Type B pancreatic cell (in vitro differentiated cells): ENCODE measurements around the gene EIF4E3. TPM values are rescaled to one million over a fixed set of nuclear protein-coding genes. Genes with fewer than 3 reads are reported as not detected.

Experiments
- DNase-seq: peaks from one replicate; pipeline ENCODE4 v3.0.0; 2021; ENCODE audit warnings: mixed read lengths; ENCODE audit not compliant: unreplicated experiment; ENCODE audit errors: extremely low spot score
- H3K27ac Mint-ChIP-seq: 2 replicates; pipeline ENCODE4 v1.8.0; 2021; ENCODE audit warnings: mild to moderate bottlenecking, mixed read lengths
- H3K27me3 Mint-ChIP-seq: 2 replicates; pipeline ENCODE4 v1.8.0; 2021; ENCODE audit warnings: mixed read lengths
- H3K36me3 Mint-ChIP-seq: 2 replicates; pipeline ENCODE4 v1.8.0; 2021; ENCODE audit warnings: mixed read lengths
- H3K4me1 Mint-ChIP-seq: one replicate; pipeline ENCODE4 v1.8.0; 2021; ENCODE audit warnings: mixed read lengths; ENCODE audit not compliant: unreplicated experiment
- H3K4me3 Mint-ChIP-seq: 2 replicates; pipeline ENCODE4 v1.8.0; 2021; ENCODE audit warnings: mild to moderate bottlenecking, mixed read lengths
- H3K9me3 Mint-ChIP-seq: 2 replicates; pipeline ENCODE4 v1.8.0; 2021; ENCODE audit warnings: mixed read lengths
- CTCF ChIP-seq: fragments of 200-600 bp; sonication (generic); conservative IDR thresholded peaks from 2 replicates; pipeline ENCODE4 v1.5.0; 2021; ENCODE audit warnings: antibody characterized with exemption, mild to moderate bottlenecking
- total RNA-seq: library from RNA; stranded (reverse); gene quantifications from 2 replicates; pipeline ENCODE4 v1.2.1, GENCODE V29; 2021; ENCODE audit warnings: low replicate concordance

EIF4E3 gene
- total RNA-seq, 1 donor from 2014 or later, result 16.2 TPM

GRCh38 chr3:71629711-71630110 lies 95.5 kb downstream of the EIF4E3 start:
- Mint-ChIP-seq H3K4me3 (no peak overlapping the region), H3K4me1 (peaks cover 10% of the 10 kb centered on the region), H3K36me3 (no peaks in the 10 kb centered on the region), H3K27ac (no peak overlapping the region), H3K9me3 (no peaks in the 10 kb centered on the region), H3K27me3 (no peaks in the 10 kb centered on the region)
- DNase-seq, result no peak
- TF ChIP-seq CTCF, result no peak

GRCh38 chr3:71629289-71629688 lies 95.9 kb downstream of the EIF4E3 start:
- no peak overlapping the region for H3K4me3 Mint-ChIP-seq
- H3K4me1 Mint-ChIP-seq, result peaks cover 10% of the 10 kb centered on the region
- no peaks in the 10 kb centered on the region for H3K36me3 Mint-ChIP-seq
- H3K9me3 Mint-ChIP-seq, result no peaks in the 10 kb centered on the region
- H3K27ac Mint-ChIP-seq, result no peak overlapping the region
- no peak for DNase-seq
- no peaks in the 10 kb centered on the region for H3K27me3 Mint-ChIP-seq
- no peak for TF ChIP-seq CTCF

- no peaks in the 10 kb centered on the region for H3K36me3 Mint-ChIP-seq
- no peak overlapping the region for H3K4me3 Mint-ChIP-seq
- H3K4me1 Mint-ChIP-seq, result peaks cover 10% of the 10 kb centered on the region
- no peak for TF ChIP-seq CTCF
- H3K27me3 Mint-ChIP-seq, result no peaks in the 10 kb centered on the region
- H3K9me3 Mint-ChIP-seq, result no peaks in the 10 kb centered on the region
- no peak overlapping the region for H3K27ac Mint-ChIP-seq
- no peak for DNase-seq
These were observed 96.7 kb downstream of the EIF4E3 start for GRCh38 chr3:71628522-71628921.

- no peak overlapping the region for H3K27ac Mint-ChIP-seq
- peaks cover 10% of the 10 kb centered on the region for H3K4me1 Mint-ChIP-seq
- no peaks in the 10 kb centered on the region for H3K27me3 Mint-ChIP-seq
- no peaks in the 10 kb centered on the region for H3K9me3 Mint-ChIP-seq
- no peak for DNase-seq
- H3K36me3 Mint-ChIP-seq, result no peaks in the 10 kb centered on the region
- TF ChIP-seq CTCF, result no peak
- H3K4me3 Mint-ChIP-seq, result no peak overlapping the region
These were observed 99.5 kb downstream of the EIF4E3 start for GRCh38 chr3:71625676-71626075.

Other genes with a start within 250 kb of the EIF4E3 start
- 113 and 127 TPM in 2 replicates for gene FOXP1, start 141.7 kb downstream of the EIF4E3 start, total RNA-seq
- 7.1 and 7.4 TPM in 2 replicates for gene GPR27, start 28.5 kb upstream of the EIF4E3 start, total RNA-seq
- not detected in 2 replicates for gene PROK2, start 59.7 kb upstream of the EIF4E3 start, total RNA-seq